ENCODE data around the gene CCKAR.

CCKAR gene

DNA sequence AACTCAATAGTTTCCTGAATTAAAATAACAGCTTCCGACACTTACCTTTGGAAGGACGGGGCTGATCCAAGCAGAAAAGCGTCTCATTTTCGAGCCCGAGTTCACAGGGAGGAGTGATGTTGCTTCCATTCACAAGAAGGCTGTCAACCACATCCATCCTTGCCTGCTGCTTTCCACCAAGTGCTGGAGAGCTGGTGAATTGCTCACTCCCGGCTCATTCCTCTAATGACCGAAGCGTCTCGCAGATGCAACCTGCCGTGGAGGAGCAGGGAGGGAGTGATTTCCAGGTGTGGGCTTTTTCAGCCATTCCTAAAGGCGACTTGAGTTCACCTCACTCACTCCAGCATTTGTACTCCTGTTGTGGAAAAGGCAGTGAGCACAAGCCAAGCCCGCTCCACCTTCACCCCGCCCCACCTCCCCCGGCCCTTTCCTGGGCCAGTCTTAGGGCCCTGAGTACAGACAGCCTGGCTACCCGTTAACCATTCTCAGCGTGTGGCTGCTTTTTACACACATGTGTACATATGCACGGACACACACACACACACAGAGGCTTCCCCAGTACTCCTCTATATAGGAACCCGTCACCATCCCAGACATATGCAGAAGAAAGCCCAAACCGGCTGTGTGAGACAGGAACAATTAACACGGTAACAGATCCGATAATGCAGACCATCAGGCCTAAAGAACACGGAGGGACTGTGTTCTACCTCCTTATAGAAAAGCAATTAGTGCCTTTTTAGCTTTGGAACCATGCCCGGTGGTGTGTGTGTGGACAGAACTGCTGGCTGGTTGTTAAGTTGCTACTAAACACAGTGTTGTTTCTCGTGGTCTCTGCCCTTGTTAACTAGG lies at the start of gene CCKAR:
Gene CCKAR, minus strand, starts transcription at position 374 of the 849 bp plus-strand sequence. Its CDS starts 217 bp downstream, at position 157.
- no peak within 1 kb of the TSS for H3K4me2 ChIP-seq
- TF ChIP-seq Cebpa-rat (IDR thresholded peaks at IDR 0.05) = no peak
- H3K9me3 ChIP-seq = peaks cover 17% of the 10 kb centered on the region
- no peak within 1 kb of the TSS for H3K27ac ChIP-seq
- H3K4me3 ChIP-seq = no peak within 1 kb of the TSS
- no peaks in the 10 kb centered on the region for H3K27me3 ChIP-seq
- H3K36me3 ChIP-seq = no peaks in the 10 kb centered on the region
- no peak within 1 kb of the TSS for H3K9ac ChIP-seq
- no peaks in the 10 kb centered on the region for H3K4me1 ChIP-seq
- H4K20me1 ChIP-seq = no peaks in the 10 kb centered on the region

- no peak overlapping the region for H3K4me3 ChIP-seq
- no peak overlapping the region for H3K27ac ChIP-seq
- H3K4me2 ChIP-seq = no peak overlapping the region
- no peak for TF ChIP-seq Cebpa-rat (IDR thresholded peaks at IDR 0.05)
- no peak overlapping the region for H3K9ac ChIP-seq
- no peaks in the 10 kb centered on the region for H4K20me1 ChIP-seq
- no peaks in the 10 kb centered on the region for H3K36me3 ChIP-seq
- no peaks in the 10 kb centered on the region for H3K27me3 ChIP-seq
- H3K9me3 ChIP-seq = peaks cover 9% of the 10 kb centered on the region; the same call in 1 of the 2 replicates
- H3K4me1 ChIP-seq = no peaks in the 10 kb centered on the region
These were observed 43.4 kb upstream of the CCKAR start for GRCh38 chr4:26533685-26534084.

DNA sequence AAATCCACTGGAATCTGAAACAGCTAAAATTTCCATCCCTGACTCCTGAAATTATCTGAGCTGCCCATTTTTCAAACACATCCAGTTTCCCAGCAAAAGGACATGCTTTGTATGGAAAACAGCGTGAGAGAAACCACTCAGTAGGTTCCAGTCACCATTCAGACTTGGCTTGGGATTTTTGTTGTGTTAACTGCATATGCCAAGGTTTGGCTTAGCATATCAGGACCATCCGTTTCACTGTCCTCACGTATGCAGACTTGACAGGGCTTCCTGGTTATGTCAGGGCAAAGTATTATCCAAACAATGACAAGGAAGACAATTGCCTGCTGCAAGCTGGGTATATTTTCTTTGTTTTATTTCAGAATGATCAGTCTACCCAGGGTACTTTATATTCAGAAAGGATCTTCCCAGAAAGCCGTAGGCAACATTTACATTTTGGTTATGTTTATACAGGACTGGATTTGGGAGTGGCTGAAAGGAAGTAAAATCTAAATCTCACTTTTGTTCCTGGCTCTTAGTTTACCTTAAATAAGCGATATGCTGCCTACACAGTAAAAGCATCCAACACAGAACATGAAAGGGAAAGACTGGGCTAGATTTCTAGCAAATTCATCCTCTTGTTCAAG lies 41.3 kb upstream of the CCKAR start:
- Histone ChIP-seq H3K27ac (no peak overlapping the region), H3K4me1 (no peaks in the 10 kb centered on the region), H3K27me3 (no peaks in the 10 kb centered on the region), H3K36me3 (no peaks in the 10 kb centered on the region), H4K20me1 (no peaks in the 10 kb centered on the region), H3K4me3 (no peak overlapping the region), H3K4me2 (no peak overlapping the region), H3K9me3 (peaks cover 9% of the 10 kb centered on the region; the same call in 1 of the 2 replicates), H3K9ac (no peak overlapping the region)
- TF ChIP-seq Cebpa-rat (IDR thresholded peaks at IDR 0.05) = no peak

GRCh38 chr4:26530099-26530498 lies 39.8 kb upstream of the CCKAR start:
- H3K36me3 ChIP-seq = no peaks in the 10 kb centered on the region
- no peaks in the 10 kb centered on the region for H4K20me1 ChIP-seq
- no peak overlapping the region for H3K9ac ChIP-seq
- no peak overlapping the region for H3K27ac ChIP-seq
- no peak for TF ChIP-seq Cebpa-rat (IDR thresholded peaks at IDR 0.05)
- H3K4me3 ChIP-seq = no peak overlapping the region
- no peaks in the 10 kb centered on the region for H3K4me1 ChIP-seq
- peaks cover 9% of the 10 kb centered on the region; the same call in 1 of the 2 replicates for H3K9me3 ChIP-seq
- no peaks in the 10 kb centered on the region for H3K27me3 ChIP-seq
- no peak overlapping the region for H3K4me2 ChIP-seq

GRCh38 chr4:26529479-26529878 lies 39.2 kb upstream of the CCKAR start:
- Histone ChIP-seq H3K36me3 (no peaks in the 10 kb centered on the region), H3K9me3 (peaks cover 9% of the 10 kb centered on the region; the same call in 1 of the 2 replicates), H3K27me3 (no peaks in the 10 kb centered on the region), H3K9ac (no peak overlapping the region), H3K4me1 (no peaks in the 10 kb centered on the region), H3K4me2 (no peak overlapping the region), H3K27ac (no peak overlapping the region), H3K4me3 (no peak overlapping the region), H4K20me1 (no peaks in the 10 kb centered on the region)
- no peak for TF ChIP-seq Cebpa-rat (IDR thresholded peaks at IDR 0.05)

- TF ChIP-seq Cebpa-rat (IDR thresholded peaks at IDR 0.05) = no peak
- no peaks in the 10 kb centered on the region for H4K20me1 ChIP-seq
- H3K36me3 ChIP-seq = no peaks in the 10 kb centered on the region
- H3K4me3 ChIP-seq = no peak overlapping the region
- H3K9ac ChIP-seq = no peak overlapping the region
- H3K4me1 ChIP-seq = no peaks in the 10 kb centered on the region
- no peaks in the 10 kb centered on the region for H3K27me3 ChIP-seq
- peaks cover 8% of the 10 kb centered on the region; the same call in 1 of the 2 replicates for H3K9me3 ChIP-seq
- no peak overlapping the region for H3K27ac ChIP-seq
- H3K4me2 ChIP-seq = no peak overlapping the region
These were observed 35.5 kb upstream of the CCKAR start for GRCh38 chr4:26525771-26526150.

- peaks cover 3% of the 10 kb centered on the region; the same call in 1 of the 2 replicates for H3K9me3 ChIP-seq
- H3K4me2 ChIP-seq = no peak overlapping the region
- H3K27ac ChIP-seq = no peak overlapping the region
- no peaks in the 10 kb centered on the region for H4K20me1 ChIP-seq
- no peaks in the 10 kb centered on the region for H3K4me1 ChIP-seq
- H3K27me3 ChIP-seq = no peaks in the 10 kb centered on the region
- H3K4me3 ChIP-seq = no peak overlapping the region
- TF ChIP-seq Cebpa-rat (IDR thresholded peaks at IDR 0.05) = no peak
- H3K9ac ChIP-seq = no peak overlapping the region
- no peaks in the 10 kb centered on the region for H3K36me3 ChIP-seq
These were observed 35.0 kb upstream of the CCKAR start for GRCh38 chr4:26525136-26525770.

DNA sequence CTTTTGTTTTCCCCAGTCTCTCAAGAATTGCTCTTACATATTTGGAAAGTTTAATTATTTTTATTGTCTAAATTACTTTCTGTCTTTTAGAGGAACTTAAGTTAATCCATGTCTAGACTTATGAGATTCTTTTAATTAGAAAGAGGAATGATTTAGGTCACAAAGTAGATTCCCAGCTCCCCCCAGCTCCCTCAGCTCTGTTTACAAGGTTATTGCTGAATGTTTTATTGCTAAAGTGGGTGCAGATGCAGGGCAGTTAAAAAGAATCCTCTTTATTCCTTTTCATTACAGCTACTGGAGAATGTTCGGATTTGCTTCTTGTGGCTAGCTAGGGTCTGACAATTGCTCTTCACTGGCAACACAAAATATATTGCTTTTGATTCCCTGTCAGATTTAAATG lies 33.7 kb upstream of the CCKAR start:
- H3K4me2 ChIP-seq = no peak overlapping the region
- no peak for TF ChIP-seq Cebpa-rat (IDR thresholded peaks at IDR 0.05)
- H3K4me1 ChIP-seq = no peaks in the 10 kb centered on the region
- no peak overlapping the region for H3K27ac ChIP-seq
- H4K20me1 ChIP-seq = no peaks in the 10 kb centered on the region
- H3K9me3 ChIP-seq = no peaks in the 10 kb centered on the region
- no peaks in the 10 kb centered on the region for H3K27me3 ChIP-seq
- no peaks in the 10 kb centered on the region for H3K36me3 ChIP-seq
- no peak overlapping the region for H3K4me3 ChIP-seq
- H3K9ac ChIP-seq = no peak overlapping the region

GRCh38 chr4:26522478-26522877 lies 32.2 kb upstream of the CCKAR start:
- H3K4me2 ChIP-seq = no peak overlapping the region
- no peak overlapping the region for H3K4me3 ChIP-seq
- H3K27ac ChIP-seq = no peak overlapping the region
- TF ChIP-seq Cebpa-rat (IDR thresholded peaks at IDR 0.05) = no peak
- no peaks in the 10 kb centered on the region for H3K4me1 ChIP-seq
- H3K9ac ChIP-seq = no peak overlapping the region
- no peaks in the 10 kb centered on the region for H3K9me3 ChIP-seq
- H3K36me3 ChIP-seq = no peaks in the 10 kb centered on the region
- H3K27me3 ChIP-seq = no peaks in the 10 kb centered on the region
- H4K20me1 ChIP-seq = no peaks in the 10 kb centered on the region
